Dermis lymphatic vessel endothelial cell (primary cell): ENCODE measurements around the gene SLC2A13. TPM values are rescaled to one million over a fixed set of nuclear protein-coding genes. Genes with fewer than 3 reads are reported as not detected.

ENCODE experiments used
- total RNA-seq: library from RNA; depleted of rRNA; stranded (reverse); fragments of >200 nt; gene quantifications from 2 replicates; pipeline ENCODE4 v1.2.1, GENCODE V29; 2014

Gene SLC2A13
- 7.9 and 12.4 TPM in 2 replicates for total RNA-seq

DNA sequence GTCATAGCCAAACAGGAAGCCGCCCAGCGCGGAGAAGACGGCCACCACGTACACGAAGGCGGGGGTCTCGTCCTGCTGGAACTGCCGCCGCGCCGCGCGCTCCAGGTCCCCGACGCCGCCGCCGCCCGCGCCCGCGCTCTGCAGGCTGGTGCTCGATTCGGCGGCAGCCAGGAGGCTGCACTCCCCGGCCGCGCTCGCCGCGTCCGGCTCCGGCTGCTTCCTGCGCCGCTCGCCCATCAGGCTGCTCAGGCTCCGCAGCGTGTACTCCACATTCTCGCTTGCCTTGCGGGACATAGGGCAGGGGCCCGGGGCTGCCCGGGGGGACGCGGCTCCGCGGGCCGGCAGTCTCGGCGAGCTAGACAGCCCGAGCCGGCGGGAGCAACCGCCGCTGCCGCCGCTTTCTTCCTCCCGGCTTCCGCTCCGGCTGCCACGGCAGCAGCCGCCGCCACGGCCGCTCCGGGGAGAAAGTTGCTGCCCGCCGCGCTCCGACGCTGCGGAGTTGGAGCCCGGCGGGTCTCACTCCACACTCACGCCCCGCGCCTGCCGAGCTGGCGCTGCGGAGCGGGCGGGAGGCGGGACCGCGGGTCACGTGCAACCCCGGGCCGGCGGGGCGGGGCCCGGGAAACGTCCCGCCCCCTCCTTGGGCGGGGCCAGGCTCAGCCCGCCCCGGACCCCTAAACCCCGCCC lies at the start of gene SLC2A13:
TSS of gene SLC2A13 (minus strand) at position 567 of the 687 bp plus-strand sequence. CDS start at position 294, 273 bp downstream.

Other genes with a start within 250 kb of the SLC2A13 start
- under 0.01 and 0.52 TPM in 2 replicates for gene LRRK2, start 118.9 kb upstream of the SLC2A13 start, total RNA-seq